ENCODE measurements around the gene FAM228B.

- TF ChIP-seq CTCF (IDR thresholded peaks at IDR 0.05), result no peak
- TF ChIP-seq ZFX (IDR thresholded peaks at IDR 0.05; ENCODE audit: borderline replicate concordance), result no peak
These were observed 85.2 kb downstream of the FAM228B start for GRCh38 chr2:24208490-24208889.
